Measurements from ENCODE around the gene POC1A.
A peak's percentile ranks its signal among the peaks of the same experiment; 100 is the strongest.
"Not testable (repeated sequence)": the region's sequence is repeated elsewhere in the genome, so short reads cannot be mapped to it uniquely, and the experiment has no call there.

POC1A gene

GRCh38 chr3:52061121-52061910 is 92.9 kb downstream of the POC1A start:
- DNase-seq: no peak

GRCh38 chr3:52059781-52060180 is 94.4 kb downstream of the POC1A start:
- DNase-seq: no peak

GRCh38 chr3:52057812-52058495 is 96.3 kb downstream of the POC1A start:
- no peak for DNase-seq

GRCh38 chr3:52056968-52057811 is 97.0 kb downstream of the POC1A start:
- peak; percentile 97 for DNase-seq

GRCh38 chr3:52056521-52056967 is 97.7 kb downstream of the POC1A start, which contains the start of gene DUSP7:
TSS of gene DUSP7 (minus strand) at chr3:52056571. CDS start at chr3:52056366, 205 bp downstream.
- peak; percentile 52 for DNase-seq

GRCh38 chr3:52055537-52056351 is 98.5 kb downstream of the POC1A start:
- DNase-seq: no peak

GRCh38 chr3:52054661-52055511 is 99.3 kb downstream of the POC1A start:
- DNase-seq: no peak

GRCh38 chr3:52053307-52054304 is 100.6 kb downstream of the POC1A start:
- no peak for DNase-seq

- DNase-seq: no peak
Measured at GRCh38 chr3:52052831-52053306, 101.4 kb downstream of the POC1A start.

GRCh38 chr3:52051444-52051843 is 102.8 kb downstream of the POC1A start:
- no peak for DNase-seq

- DNase-seq: no peak
Measured at GRCh38 chr3:52050571-52050970, 103.7 kb downstream of the POC1A start.

GRCh38 chr3:52049503-52049902 is 104.7 kb downstream of the POC1A start:
- DNase-seq: no peak

- DNase-seq: no peak
Measured at GRCh38 chr3:52047295-52047960, 106.8 kb downstream of the POC1A start.

- DNase-seq: no peak
Measured at GRCh38 chr3:52046902-52047239, 107.4 kb downstream of the POC1A start.

- no peak for DNase-seq
Measured at GRCh38 chr3:52046186-52046901, 107.9 kb downstream of the POC1A start.

GRCh38 chr3:52044869-52045619 is 109.2 kb downstream of the POC1A start:
- DNase-seq: no peak

GRCh38 chr3:52043750-52044149 is 110.5 kb downstream of the POC1A start:
- DNase-seq: no peak

- not testable (repeated sequence) for DNase-seq
Measured at GRCh38 chr3:52043039-52043438, 111.2 kb downstream of the POC1A start.
